GM21619 (cell line): ENCODE data around the gene CSRP1.
"Not testable (repeated sequence)": the region's sequence is repeated elsewhere in the genome, so short reads cannot be mapped to it uniquely, and the experiment has no call there.

Experiments
- ATAC-seq: cut with Tn5 transposase; IDR thresholded peaks from one replicate; pipeline ENCODE4 v1.9.1; 2021; ENCODE audit not compliant: unreplicated experiment

CSRP1 gene

GRCh38 chr1:201506557-201507359 is at the start of gene CSRP1:
Gene CSRP1, minus strand, starts transcription at chr1:201507123. Its CDS starts 10,820 bp downstream, at chr1:201496303.
- peak; percentile 80 for ATAC-seq

- ATAC-seq, result no peak
These were observed 48.6 kb upstream of the CSRP1 start for GRCh38 chr1:201555593-201555945.

- ATAC-seq, result no peak
These were observed 48.1 kb upstream of the CSRP1 start for GRCh38 chr1:201554789-201555592.

GRCh38 chr1:201554190-201554600 is 47.3 kb upstream of the CSRP1 start:
- ATAC-seq, result no peak

- ATAC-seq, result no peak
These were observed 46.7 kb upstream of the CSRP1 start for GRCh38 chr1:201553496-201554189.

- ATAC-seq, result no peak
These were observed 46.0 kb upstream of the CSRP1 start for GRCh38 chr1:201552941-201553351.

GRCh38 chr1:201551877-201552731 is 45.2 kb upstream of the CSRP1 start:
- no peak for ATAC-seq

- no peak for ATAC-seq
These were observed 44.2 kb upstream of the CSRP1 start for GRCh38 chr1:201551096-201551495.

GRCh38 chr1:201549522-201549921 is 42.6 kb upstream of the CSRP1 start:
- not testable (repeated sequence) for ATAC-seq

GRCh38 chr1:201545851-201546492 is 39.0 kb upstream of the CSRP1 start:
- ATAC-seq, result no peak

- no peak for ATAC-seq
These were observed 37.8 kb upstream of the CSRP1 start for GRCh38 chr1:201544710-201545109.

GRCh38 chr1:201543871-201544642 is 37.1 kb upstream of the CSRP1 start:
- no peak for ATAC-seq

- no peak for ATAC-seq
These were observed 35.5 kb upstream of the CSRP1 start for GRCh38 chr1:201542309-201543035.

- ATAC-seq, result no peak
These were observed 34.2 kb upstream of the CSRP1 start for GRCh38 chr1:201540846-201541735.

GRCh38 chr1:201539561-201540431 is 32.9 kb upstream of the CSRP1 start:
- ATAC-seq, result no peak

- no peak for ATAC-seq
These were observed 32.0 kb upstream of the CSRP1 start, which contains the start of gene NAV1 for GRCh38 chr1:201538612-201539551. Gene NAV1, plus strand, starts transcription at chr1:201539127. Its CDS starts 83,758 bp downstream, at chr1:201622885.
